Measurements from ENCODE around the gene SRL. TPM values are rescaled to one million over a fixed set of nuclear protein-coding genes. Genes with fewer than 3 reads are reported as not detected.
"Not testable (repeated sequence)": the region's sequence is repeated elsewhere in the genome, so short reads cannot be mapped to it uniquely, and the experiment has no call there.

Gene SRL
- total RNA-seq, 4 donors from 2014 or later = 184 to 519 (median 364) TPM

- intact Hi-C loops (cut with DNase I; ENCODE audit: low total_unique reads) (no loop called here), in situ Hi-C loops (cut with MboI; ENCODE audit: low sequenced_read_pairs in 4 of 4) (no loop called here)
- DNase-seq = peak; percentile 75 to 93
- peak overlapping the region; percentile 91 to 100 (median 98) for H3K27ac ChIP-seq
- peaks cover 89 to 90% of the 10 kb centered on the region in 2 donors for H3K4me1 ChIP-seq
- no peaks in the 10 kb centered on the region for H3K9me3 ChIP-seq
- TF ChIP-seq POLR2A (IDR thresholded peaks at IDR 0.05) = peak; percentile 74 to 76
- TF ChIP-seq, protein P1, sequence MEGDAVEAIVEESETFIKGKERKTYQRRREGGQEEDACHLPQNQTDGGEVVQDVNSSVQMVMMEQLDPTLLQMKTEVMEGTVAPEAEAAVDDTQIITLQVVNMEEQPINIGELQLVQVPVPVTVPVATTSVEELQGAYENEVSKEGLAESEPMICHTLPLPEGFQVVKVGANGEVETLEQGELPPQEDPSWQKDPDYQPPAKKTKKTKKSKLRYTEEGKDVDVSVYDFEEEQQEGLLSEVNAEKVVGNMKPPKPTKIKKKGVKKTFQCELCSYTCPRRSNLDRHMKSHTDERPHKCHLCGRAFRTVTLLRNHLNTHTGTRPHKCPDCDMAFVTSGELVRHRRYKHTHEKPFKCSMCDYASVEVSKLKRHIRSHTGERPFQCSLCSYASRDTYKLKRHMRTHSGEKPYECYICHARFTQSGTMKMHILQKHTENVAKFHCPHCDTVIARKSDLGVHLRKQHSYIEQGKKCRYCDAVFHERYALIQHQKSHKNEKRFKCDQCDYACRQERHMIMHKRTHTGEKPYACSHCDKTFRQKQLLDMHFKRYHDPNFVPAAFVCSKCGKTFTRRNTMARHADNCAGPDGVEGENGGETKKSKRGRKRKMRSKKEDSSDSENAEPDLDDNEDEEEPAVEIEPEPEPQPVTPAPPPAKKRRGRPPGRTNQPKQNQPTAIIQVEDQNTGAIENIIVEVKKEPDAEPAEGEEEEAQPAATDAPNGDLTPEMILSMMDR (IDR thresholded peaks at IDR 0.05 in 4 of 5, conservative IDR thresholded peaks at IDR 0.05 in 1 of 5) = no peak
- H3K36me3 ChIP-seq = peaks cover 0 to 6% of the 10 kb centered on the region in 2 donors
- H3K27me3 ChIP-seq = no peaks in the 10 kb centered on the region
- peak overlapping the region in 1 of 4 donors; percentile 18 for H3K4me3 ChIP-seq
- ATAC-seq = peak; percentile 49 to 63
These were observed 27.7 kb downstream of the SRL start for GRCh38 chr16:4214215-4214621.

GRCh38 chr16:4213737-4214136, 28.1 kb downstream of the SRL start:
- H3K27me3 ChIP-seq = no peaks in the 10 kb centered on the region
- peak overlapping the region in 1 of 4 donors; percentile 12 for H3K4me3 ChIP-seq
- DNase-seq (peak in 1 of 2 donors; percentile 66), ATAC-seq (no peak)
- H3K36me3 ChIP-seq = peaks cover 0 to 6% of the 10 kb centered on the region in 2 donors
- peaks cover 89 to 90% of the 10 kb centered on the region in 2 donors for H3K4me1 ChIP-seq
- no peak for TF ChIP-seq POLR2A (IDR thresholded peaks at IDR 0.05)
- TF ChIP-seq, protein P1 (IDR thresholded peaks at IDR 0.05 in 4 of 5, conservative IDR thresholded peaks at IDR 0.05 in 1 of 5) = no peak
- no peaks in the 10 kb centered on the region for H3K9me3 ChIP-seq
- peak overlapping the region; percentile 91 to 100 (median 98) for H3K27ac ChIP-seq
- in situ Hi-C loops (cut with MboI; ENCODE audit: low sequenced_read_pairs in 4 of 4) (no loop called here), intact Hi-C loops (cut with DNase I; ENCODE audit: low total_unique reads) (no loop called here)

GRCh38 chr16:4212934-4213296, 29.0 kb downstream of the SRL start:
- Histone ChIP-seq H3K4me1 (peaks cover 89 to 90% of the 10 kb centered on the region in 2 donors), H3K27ac (peak overlapping the region; percentile 91 to 100 (median 98)), H3K4me3 (no peak overlapping the region), H3K27me3 (no peaks in the 10 kb centered on the region), H3K9me3 (no peaks in the 10 kb centered on the region), H3K36me3 (peaks cover 0 to 6% of the 10 kb centered on the region in 2 donors)
- in situ Hi-C loops (cut with MboI; ENCODE audit: low sequenced_read_pairs in 4 of 4) = no loop called here
- DNase-seq (peak; percentile 71 to 89), ATAC-seq (peak; percentile 37 to 39)
- intact Hi-C loops (cut with DNase I; ENCODE audit: low total_unique reads) = no loop called here
- TF ChIP-seq POLR2A (IDR thresholded peaks at IDR 0.05) = no peak
- TF ChIP-seq, protein P1 (IDR thresholded peaks at IDR 0.05 in 4 of 5, conservative IDR thresholded peaks at IDR 0.05 in 1 of 5) = no peak

GRCh38 chr16:4212211-4212933, 29.5 kb downstream of the SRL start:
- DNase-seq (peak; percentile 95 to 98), ATAC-seq (peak; percentile 49 to 57)
- Histone ChIP-seq H3K4me3 (peak overlapping the region in 1 of 4 donors; percentile 14), H3K4me1 (peaks cover 89 to 90% of the 10 kb centered on the region in 2 donors), H3K27me3 (no peaks in the 10 kb centered on the region), H3K27ac (peak overlapping the region; percentile 91 to 100 (median 98)), H3K9me3 (no peaks in the 10 kb centered on the region), H3K36me3 (peaks cover 0 to 6% of the 10 kb centered on the region in 2 donors)
- intact Hi-C loops (cut with DNase I; ENCODE audit: low total_unique reads) (no loop called here), in situ Hi-C loops (cut with MboI; ENCODE audit: low sequenced_read_pairs in 4 of 4) (no loop called here)
- TF ChIP-seq, protein P1 (IDR thresholded peaks at IDR 0.05 in 4 of 5, conservative IDR thresholded peaks at IDR 0.05 in 1 of 5) = no peak
- TF ChIP-seq POLR2A (IDR thresholded peaks at IDR 0.05) = peak; percentile 69 to 78

- Histone ChIP-seq H3K4me3 (peak overlapping the region in 1 of 4 donors; percentile 14), H3K27ac (peak overlapping the region; percentile 91 to 100 (median 98)), H3K4me1 (peaks cover 89 to 90% of the 10 kb centered on the region in 2 donors)
- ATAC-seq; DNase-seq; H3K36me3 ChIP-seq; H3K9me3 ChIP-seq; H3K27me3 ChIP-seq; intact Hi-C loops (cut with DNase I; ENCODE audit: low total_unique reads); in situ Hi-C loops (cut with MboI; ENCODE audit: low sequenced_read_pairs in 4 of 4): not testable (repeated sequence)
These were observed 30.3 kb downstream of the SRL start for GRCh38 chr16:4211445-4212210.
